Fibroblast of pulmonary artery (primary cell): ENCODE measurements around the gene DHRS12.

Source experiments
- DNase-seq: peaks from one replicate; pipeline ENCODE4 v3.0.0-alpha.2; 2010; ENCODE audit warnings: low read depth
- H3K4me3 ChIP-seq: replicated peaks from 2 replicates; pipeline ENCODE4 v1.5.1; 2011; ENCODE audit warnings: low read depth, mild to moderate bottlenecking, control low read depth, low read length, moderate library complexity
- CTCF ChIP-seq: IDR thresholded peaks from 2 replicates; pipeline ENCODE4 v1.5.1; 2011; ENCODE audit warnings: mild to moderate bottlenecking, control low read depth, low read length, inconsistent platforms; ENCODE audit errors: missing control alignments

Gene DHRS12

GRCh38 chr13:51728275-51728673 is 75.7 kb downstream of the DHRS12 start:
- no peak for TF ChIP-seq CTCF
- DNase-seq = no peak

GRCh38 chr13:51727634-51728274 is 76.2 kb downstream of the DHRS12 start:
- no peak overlapping the region for H3K4me3 ChIP-seq
- TF ChIP-seq CTCF = no peak
- DNase-seq = no peak

More at GRCh38 chr13:51728275-51728673, 75.7 kb downstream of the DHRS12 start:
- no peak overlapping the region for H3K4me3 ChIP-seq

- TF ChIP-seq CTCF = no peak
- DNase-seq = peak; percentile 94
Observed at GRCh38 chr13:51726446-51727193, 77.3 kb downstream of the DHRS12 start.

GRCh38 chr13:51724721-51725120 is 79.2 kb downstream of the DHRS12 start:
- H3K4me3 ChIP-seq = no peak overlapping the region
- no peak for TF ChIP-seq CTCF
- DNase-seq = no peak

More at GRCh38 chr13:51726446-51727193, 77.3 kb downstream of the DHRS12 start:
- H3K4me3 ChIP-seq = no peak overlapping the region

- no peak for TF ChIP-seq CTCF
- no peak overlapping the region for H3K4me3 ChIP-seq
- no peak for DNase-seq
Observed at GRCh38 chr13:51723529-51723928, 80.4 kb downstream of the DHRS12 start.

GRCh38 chr13:51721496-51721895 is 82.5 kb downstream of the DHRS12 start:
- no peak for DNase-seq
- H3K4me3 ChIP-seq = no peak overlapping the region
- TF ChIP-seq CTCF = no peak

GRCh38 chr13:51719394-51719793 is 84.6 kb downstream of the DHRS12 start:
- TF ChIP-seq CTCF = no peak
- DNase-seq = no peak
- H3K4me3 ChIP-seq = no peak overlapping the region
